Measurements from ENCODE around the gene CDKL5.

- TF ChIP-seq EP300 (IDR thresholded peaks at IDR 0.05; ENCODE audit: borderline replicate concordance) (no peak), YY1 (IDR thresholded peaks at IDR 0.05; ENCODE audit: low read depth) (no peak), TAF1 (IDR thresholded peaks at IDR 0.05; ENCODE audit: low read depth) (peak; percentile 35; the same call in 1 of the 2 replicates)
Measured at GRCh38 chrX:18425199-18426003, at the start of gene CDKL5.
